Heart left ventricle (tissue), 13 donors: ENCODE results near the gene CCDC194.

Source experiments
- POLR2A ChIP-seq, 2 donors: fragments of 450-650 bp; IDR thresholded peaks; one replicate each; pipeline ENCODE4 v1.6.1; 2017; ENCODE audit warnings: antibody characterized with exemption in 2 of 2, mild to moderate bottlenecking in 2 of 2, moderate library complexity in 2 of 2
- TF ChIP-seq, protein P1 (sequence below), 12 donors: fragments of 200-600 bp; sonication (generic) in 4 of 12; IDR thresholded peaks; one replicate each; pipeline versions ENCODE4 v1.5.0 to v1.8.0; 2018 to 2022; ENCODE audit warnings: antibody characterized with exemption in 12 of 12, mild to moderate bottlenecking in 5 of 12
- donor health status: ischemic (EF 13 %, LVEDD 7.1; RV severe dilation, severe dysfunction).
- donor health status: DM: no; HTN: yes; CAD: no.
- donor health status: DM: no; HTN: no; CAD: no.
- donor health status: ischemic (EF 25% LVEDD 6.9; RV normal size, moderate dysfunction).
- donor health status: ischemic (EF 25% LVEDD 5.7; RV mildly dilated, moderate dysfunction).
- donor health status: ischemic (EF 35%, LVEDD 5.7; RV mildly dilated, moderate dysfunction).
- donor health status: nonischemic (EF 11% LVEDD 7.7; RV severe dilation, severe dysfunction).
- donor health status: DM: yes; HTN: yes; CAD: no.
- donor health status: PGD.
- donor health status: ischemic (EF 29% LVEDD 5.4; RV normal size, mild dysfunction).
- donor health status: nonischemic (EF 23%, LVEDD 6.1; RV moderate dilation, normal function).

DNA sequence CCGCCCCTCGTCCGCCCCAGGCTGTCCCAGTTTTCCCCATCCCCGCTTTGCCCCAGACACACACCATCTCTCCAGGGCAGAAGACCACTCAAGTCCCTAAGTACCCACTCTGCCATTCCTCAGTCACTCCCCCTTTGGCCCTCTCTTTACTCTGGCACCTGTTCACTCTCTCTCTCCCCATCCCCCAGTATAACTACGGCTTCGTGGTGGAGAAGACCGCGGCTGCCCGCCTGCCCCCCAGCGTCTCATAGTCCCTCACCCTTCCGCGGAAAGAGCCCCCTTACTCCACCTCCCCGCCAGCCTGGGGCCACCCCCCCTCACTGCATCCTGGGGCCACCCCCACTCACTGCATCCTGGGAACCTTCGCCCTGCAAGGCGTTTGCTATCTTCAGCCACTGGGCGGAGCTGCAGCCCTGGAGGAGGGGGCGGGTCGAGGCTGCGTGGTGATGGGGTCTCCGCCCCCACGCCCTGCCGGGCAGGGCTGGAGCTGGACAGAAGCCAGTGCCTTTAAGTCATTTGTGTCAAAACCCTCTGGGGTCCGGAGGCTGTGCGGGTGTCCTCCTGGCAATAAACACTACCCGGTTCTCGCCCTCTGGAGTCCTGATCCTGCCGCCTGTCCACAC, 30.9 kb upstream of the CCDC194 start:
- TF ChIP-seq, protein P1, sequence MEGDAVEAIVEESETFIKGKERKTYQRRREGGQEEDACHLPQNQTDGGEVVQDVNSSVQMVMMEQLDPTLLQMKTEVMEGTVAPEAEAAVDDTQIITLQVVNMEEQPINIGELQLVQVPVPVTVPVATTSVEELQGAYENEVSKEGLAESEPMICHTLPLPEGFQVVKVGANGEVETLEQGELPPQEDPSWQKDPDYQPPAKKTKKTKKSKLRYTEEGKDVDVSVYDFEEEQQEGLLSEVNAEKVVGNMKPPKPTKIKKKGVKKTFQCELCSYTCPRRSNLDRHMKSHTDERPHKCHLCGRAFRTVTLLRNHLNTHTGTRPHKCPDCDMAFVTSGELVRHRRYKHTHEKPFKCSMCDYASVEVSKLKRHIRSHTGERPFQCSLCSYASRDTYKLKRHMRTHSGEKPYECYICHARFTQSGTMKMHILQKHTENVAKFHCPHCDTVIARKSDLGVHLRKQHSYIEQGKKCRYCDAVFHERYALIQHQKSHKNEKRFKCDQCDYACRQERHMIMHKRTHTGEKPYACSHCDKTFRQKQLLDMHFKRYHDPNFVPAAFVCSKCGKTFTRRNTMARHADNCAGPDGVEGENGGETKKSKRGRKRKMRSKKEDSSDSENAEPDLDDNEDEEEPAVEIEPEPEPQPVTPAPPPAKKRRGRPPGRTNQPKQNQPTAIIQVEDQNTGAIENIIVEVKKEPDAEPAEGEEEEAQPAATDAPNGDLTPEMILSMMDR (IDR thresholded peaks at IDR 0.05) = peak in 10 of 12 donors; percentile 14 to 46 (median 32)
- no peak for TF ChIP-seq POLR2A (IDR thresholded peaks at IDR 0.05)
